Stimulated activated CD4-positive, alpha-beta T cell treated with anti-CD3 and anti-CD28 coated beads, Interleukin-4, amount 100 ng/mL, for 24 hours (primary cell): Measurements from ENCODE around the gene ZNF799.
A peak's percentile ranks its signal among the peaks of the same experiment; 100 is the strongest.
"Not testable (repeated sequence)": the region's sequence is repeated elsewhere in the genome, so short reads cannot be mapped to it uniquely, and the experiment has no call there.

Experiments
- DNase-seq: peaks from one replicate; pipeline ENCODE4 v3.0.0-alpha.2; 2020

Gene ZNF799

DNA sequence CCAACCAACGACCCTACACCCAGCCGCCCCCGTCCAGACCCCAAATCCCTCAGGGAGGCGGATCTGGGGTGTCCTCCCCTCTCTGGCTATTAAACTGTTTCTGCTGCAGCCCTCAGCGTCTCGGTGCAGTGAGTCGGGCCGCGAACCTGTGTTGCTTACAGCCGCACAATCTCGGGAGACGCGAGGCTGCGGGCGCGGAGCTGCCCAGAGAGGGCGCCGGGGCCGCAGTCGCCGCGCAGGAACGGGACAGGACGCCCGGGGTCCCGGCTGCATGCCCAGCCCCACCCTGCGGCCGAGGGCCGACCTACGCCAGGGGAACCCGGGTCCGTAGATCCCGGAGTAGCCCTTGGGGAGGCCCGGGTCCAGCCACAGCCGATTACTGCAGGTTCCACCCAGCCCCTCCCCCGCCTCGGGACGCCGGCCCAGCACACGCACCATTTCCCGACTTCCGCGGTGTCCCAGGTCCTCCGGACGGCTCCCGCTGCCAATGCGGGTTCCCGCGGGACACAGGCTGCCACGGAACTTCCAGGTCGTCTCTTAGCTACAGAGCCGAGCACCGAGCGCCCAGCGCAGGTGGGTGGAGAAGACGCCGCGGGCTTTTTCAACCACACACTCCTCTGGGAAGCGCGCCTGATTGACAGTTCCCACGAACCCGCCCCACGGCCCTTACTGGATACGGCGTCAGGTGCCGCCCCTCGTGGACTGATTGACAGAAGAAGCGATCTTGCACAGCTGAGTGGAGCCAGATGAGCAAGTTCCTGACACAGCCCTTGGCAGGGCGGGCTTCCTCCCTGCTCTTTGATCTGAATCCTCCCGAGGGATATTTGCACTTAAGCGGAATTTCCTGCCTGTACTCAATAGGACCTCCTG is at the start of gene ZNF799:
Gene ZNF799 (minus strand): TSS at position 639 of the 870 bp plus-strand sequence. CDS start 201 bp downstream, at position 438.
- peak; percentile 89 for DNase-seq

- DNase-seq = no peak
Measured at GRCh38 chr19:12450844-12451243, 49.8 kb upstream of the ZNF799 start.

DNA sequence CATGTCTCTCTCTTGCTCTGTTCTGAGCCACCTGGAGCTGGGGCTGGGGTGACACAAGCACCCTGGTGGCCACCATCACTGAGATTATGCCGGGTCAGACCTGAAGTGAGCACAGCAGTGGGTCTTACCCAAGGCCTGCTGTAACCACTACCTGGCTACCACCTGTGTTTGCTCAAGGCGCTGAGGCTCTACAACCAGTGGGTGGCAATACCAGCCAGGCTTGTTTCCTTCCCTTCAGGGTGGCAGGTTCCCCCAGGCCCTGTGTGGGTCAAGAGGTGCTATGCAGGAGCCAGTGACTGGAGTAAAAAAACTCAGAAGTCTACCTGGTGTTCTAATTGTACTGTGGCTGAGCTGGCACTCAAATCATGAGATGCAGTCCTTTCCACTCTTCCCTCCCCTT is 47.7 kb upstream of the ZNF799 start:
- no peak for DNase-seq

DNA sequence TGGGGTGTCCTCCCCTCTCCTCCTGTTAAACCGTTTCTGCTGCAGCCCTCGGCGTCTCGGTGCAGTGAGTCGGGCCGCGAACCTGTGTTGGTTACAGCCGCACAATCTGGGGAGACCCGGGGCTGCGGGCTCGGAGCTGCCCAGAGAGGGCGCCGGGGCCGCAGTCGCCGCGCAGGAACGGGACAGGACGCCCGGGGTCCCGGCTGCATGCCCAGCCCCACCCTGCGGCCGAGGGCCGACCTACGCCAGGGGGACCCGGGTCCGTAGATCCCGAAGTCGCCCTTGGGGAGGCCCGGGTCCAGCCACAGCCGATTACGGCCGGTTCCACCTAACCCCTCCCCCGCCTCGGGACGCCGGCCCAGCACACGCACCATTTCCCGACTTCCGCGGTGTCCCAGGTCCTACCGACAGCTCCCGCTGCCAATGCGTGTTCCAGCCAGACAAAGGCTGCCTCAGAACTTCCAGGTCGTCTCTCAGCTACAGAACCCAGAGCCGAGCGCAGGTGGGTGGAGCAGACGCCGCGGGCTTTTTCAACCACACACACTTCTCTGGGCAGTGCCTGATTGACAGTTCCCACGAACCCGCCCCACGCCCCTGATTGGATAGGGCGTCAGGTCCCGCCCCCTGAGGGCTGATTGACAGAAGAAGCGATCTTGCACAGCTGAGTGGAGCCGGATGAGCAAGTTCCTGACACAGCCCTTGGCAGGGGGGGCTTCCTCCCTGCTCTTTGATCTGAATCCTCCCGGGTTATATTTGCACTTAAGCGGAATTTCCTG is 39.7 kb upstream of the ZNF799 start, which contains the start of gene ZNF443:
Gene ZNF443 (minus strand): TSS at position 481 of the 776 bp plus-strand sequence. CDS start 107 bp downstream, at position 374.
- peak; percentile 99 for DNase-seq

DNA sequence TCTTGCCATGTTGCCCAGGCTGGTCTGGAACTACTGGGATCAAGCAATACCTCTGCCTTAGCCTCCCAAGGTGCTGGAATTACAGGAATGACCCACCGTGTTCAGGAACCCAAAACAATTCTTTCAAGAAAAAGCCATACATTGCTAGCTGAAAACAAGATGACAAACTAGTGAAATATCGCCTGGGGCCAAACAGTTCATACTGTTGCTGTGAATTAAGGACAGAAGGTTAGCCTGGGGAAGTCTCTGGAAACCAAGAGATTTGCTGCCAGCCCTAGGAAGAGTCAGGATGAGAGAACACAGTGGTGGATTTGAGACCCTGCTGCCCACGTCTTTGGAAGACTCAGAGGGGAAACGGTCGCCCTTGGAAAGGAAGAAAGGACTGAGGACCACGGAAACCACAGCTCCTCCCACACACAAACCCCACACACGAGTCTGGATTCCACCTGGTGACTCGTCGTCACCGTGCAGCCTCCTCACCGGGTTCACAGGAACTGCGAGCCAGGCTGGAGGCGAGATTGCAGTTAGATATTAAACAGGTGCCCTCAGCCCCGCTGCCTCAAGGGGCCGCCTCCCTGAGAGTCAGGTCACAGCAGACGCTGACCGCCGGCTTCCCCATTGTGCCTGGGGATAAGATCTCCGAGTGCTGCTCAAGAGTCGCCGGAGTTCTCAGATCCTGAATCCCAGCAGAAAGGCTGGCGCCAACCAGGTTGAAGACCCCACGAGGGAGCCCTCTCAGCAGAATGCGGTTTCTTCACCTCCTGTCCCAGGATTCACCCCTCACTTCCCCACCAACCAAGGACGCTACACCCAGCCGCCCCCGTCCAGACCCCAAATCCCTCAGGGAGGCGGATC is 38.8 kb upstream of the ZNF799 start:
- peak; percentile 55 for DNase-seq

GRCh38 chr19:12430726-12431299 is 29.7 kb upstream of the ZNF799 start:
- DNase-seq = not testable (repeated sequence)

DNA sequence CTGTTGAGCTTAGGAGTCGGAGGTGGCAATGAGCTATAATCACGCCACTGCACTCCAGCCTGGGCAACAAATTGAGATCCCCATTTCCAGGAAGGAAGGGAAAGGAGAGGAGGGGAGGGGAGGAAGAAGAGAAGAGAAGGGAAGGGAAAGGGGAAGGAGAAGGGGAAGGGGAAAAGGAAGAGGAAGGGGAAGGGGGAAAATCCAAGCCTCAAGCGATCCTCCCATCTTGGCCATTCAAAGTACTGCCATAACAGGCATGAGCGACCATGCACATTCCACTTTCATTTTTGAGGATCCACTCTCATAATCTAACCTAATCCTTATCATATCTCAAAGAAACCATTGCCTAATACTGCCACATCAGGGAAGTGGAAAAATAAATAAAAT is 24.8 kb upstream of the ZNF799 start:
- no peak for DNase-seq

- no peak for DNase-seq
Measured at GRCh38 chr19:12425236-12425887, 24.3 kb upstream of the ZNF799 start.

GRCh38 chr19:12417273-12417672 is 16.2 kb upstream of the ZNF799 start:
- DNase-seq = not testable (repeated sequence)

GRCh38 chr19:12411893-12412292 is 10.8 kb upstream of the ZNF799 start:
- DNase-seq = no peak

GRCh38 chr19:12399901-12400632 is 1.0 kb downstream of the ZNF799 start:
- peak; percentile 19 for DNase-seq

- not testable (repeated sequence) for DNase-seq
Measured at GRCh38 chr19:12391148-12391547, 9.9 kb downstream of the ZNF799 start.

GRCh38 chr19:12386365-12386764 is 14.7 kb downstream of the ZNF799 start:
- not testable (repeated sequence) for DNase-seq

DNA sequence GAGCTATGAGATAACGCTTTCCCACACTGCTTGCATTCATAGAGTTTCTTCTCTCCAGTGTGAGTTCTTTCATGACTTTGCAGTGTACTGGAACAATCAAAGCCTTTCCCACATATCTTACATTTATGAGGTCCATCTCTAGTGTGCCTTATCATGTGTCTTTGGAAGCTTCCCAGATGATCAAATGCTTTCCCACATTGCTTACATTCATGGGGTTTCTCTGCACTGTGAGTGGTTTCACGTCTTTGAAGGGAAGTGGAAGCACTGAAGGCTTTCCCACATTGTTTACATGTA is 20.7 kb downstream of the ZNF799 start:
- DNase-seq = no peak

DNA sequence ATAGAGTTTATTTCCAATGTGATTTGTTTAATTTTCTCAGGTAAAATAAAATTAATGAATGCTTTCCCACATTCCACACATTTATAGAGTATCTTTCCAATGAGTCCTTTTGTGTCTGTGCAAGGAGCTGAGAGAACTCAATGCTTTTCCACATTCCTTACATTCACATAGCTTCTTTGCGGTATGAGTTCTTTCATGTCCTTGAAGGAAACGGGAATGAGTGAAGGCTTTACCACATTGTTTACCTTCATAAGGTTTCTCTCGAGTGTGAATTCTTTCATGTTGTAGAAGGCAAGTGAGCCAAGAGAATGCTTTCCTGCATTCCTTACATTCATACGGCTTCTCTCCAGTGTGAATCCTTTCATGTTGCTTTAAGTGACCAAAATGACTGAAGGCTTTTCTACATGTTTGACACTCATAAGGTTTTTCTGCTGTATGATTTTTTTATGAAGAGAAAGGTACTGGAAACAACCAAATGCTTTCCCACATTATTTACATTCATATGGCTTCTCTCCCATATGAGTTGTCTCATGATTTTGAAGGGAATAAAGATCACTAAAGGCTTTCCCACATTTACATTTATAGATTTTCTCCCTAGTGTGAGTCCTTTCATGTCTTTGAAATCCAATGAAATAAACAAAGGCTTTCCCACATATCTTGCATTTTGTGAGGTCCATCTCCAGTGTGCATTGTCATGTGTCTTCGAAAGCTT is 21.2 kb downstream of the ZNF799 start:
- no peak for DNase-seq

- no peak for DNase-seq
Measured at GRCh38 chr19:12374026-12374425, 27.0 kb downstream of the ZNF799 start.

DNA sequence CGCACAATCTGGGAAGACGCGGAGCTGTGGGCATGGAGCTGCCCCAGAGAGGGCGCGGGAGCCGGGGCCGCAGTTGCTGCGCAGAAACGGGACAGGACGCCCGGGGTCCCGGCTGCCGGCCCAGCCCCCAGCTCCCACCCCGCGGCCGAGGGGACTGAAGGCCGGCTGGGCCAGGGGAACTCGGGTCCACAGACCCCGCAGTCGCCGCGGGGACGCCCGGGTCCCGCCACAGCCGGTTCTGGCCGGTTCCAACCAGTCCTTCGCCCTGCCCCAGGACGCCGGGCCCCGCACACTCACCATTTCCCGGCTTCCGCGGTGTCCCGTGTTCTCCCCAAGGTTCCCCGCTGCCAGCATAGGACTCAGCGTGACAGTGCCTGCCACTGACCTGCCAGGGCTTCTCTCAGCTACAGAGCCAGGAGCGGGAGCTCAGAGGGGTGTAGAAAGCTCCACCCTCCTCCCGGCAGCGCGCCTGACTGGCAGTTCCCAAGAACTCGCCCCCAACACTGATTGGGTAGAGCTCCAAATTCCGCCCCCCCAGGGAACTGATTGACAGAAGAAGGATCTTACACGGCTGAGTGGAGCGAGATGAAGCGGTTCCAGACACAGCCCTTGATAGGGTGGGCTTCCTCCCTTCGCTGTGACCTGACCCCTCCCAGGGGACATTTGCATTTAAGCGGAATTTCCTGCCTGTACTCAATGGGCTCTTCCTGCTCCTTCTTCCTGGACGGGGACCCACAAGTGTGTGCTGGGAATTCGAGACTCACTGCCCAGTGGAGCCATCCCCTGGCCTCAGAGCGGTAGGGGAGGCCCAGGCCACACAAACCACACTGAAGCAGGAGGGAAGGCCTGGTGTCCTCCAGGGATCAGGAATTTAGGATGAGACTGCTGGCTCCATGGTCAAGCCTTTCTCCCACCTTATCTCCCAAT is 35.6 kb downstream of the ZNF799 start, which contains the start of gene ZNF442:
Gene ZNF442 (minus strand): TSS at position 448 of the 927 bp plus-strand sequence. CDS start 2,052 bp downstream, outside the sequence.
- DNase-seq = peak; percentile 92

DNA sequence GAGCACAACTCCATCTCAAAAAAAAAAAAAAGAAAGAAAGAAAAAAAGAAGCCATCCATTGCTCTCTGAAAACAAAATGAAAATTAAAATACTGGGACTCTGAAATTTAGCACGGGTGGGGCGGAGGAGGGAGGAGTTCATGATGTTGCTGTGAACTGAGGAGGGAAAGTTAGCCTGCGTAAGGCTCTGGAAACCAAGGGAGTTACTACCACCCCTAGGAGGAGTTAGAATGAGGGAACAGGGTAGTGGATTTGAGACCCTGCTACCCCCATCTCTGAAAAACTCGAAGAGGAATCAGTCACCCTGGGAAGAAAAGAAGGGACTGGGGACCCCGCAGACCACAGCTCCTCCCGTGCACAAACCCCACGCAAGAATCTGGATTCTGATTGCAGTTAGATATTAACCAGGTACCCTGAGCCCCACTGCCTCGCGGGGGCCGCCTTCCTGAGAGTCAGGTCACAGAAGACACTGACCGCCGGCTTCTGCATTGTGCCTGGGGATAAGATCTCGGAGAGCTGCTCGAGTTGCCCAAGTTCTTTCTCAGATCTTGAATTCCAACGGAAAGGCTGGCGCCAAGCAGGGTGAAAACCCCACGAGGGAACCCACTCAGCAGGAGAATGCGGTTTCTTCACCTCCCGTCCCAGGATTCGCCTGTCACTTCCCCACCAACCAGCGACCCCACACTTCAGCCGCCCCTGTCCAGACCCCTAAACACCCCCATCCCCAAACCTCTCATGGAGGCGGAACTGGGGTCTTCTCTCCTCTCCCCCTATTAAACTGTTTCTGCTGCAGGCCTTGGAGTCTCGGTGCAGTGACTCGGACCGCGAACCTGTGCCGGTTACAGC is 36.5 kb downstream of the ZNF799 start:
- DNase-seq = peak; percentile 4
